Measurements from ENCODE around the gene DLX6.
"Not testable (repeated sequence)": the region's sequence is repeated elsewhere in the genome, so short reads cannot be mapped to it uniquely, and the experiment has no call there.

DLX6 gene

DNA sequence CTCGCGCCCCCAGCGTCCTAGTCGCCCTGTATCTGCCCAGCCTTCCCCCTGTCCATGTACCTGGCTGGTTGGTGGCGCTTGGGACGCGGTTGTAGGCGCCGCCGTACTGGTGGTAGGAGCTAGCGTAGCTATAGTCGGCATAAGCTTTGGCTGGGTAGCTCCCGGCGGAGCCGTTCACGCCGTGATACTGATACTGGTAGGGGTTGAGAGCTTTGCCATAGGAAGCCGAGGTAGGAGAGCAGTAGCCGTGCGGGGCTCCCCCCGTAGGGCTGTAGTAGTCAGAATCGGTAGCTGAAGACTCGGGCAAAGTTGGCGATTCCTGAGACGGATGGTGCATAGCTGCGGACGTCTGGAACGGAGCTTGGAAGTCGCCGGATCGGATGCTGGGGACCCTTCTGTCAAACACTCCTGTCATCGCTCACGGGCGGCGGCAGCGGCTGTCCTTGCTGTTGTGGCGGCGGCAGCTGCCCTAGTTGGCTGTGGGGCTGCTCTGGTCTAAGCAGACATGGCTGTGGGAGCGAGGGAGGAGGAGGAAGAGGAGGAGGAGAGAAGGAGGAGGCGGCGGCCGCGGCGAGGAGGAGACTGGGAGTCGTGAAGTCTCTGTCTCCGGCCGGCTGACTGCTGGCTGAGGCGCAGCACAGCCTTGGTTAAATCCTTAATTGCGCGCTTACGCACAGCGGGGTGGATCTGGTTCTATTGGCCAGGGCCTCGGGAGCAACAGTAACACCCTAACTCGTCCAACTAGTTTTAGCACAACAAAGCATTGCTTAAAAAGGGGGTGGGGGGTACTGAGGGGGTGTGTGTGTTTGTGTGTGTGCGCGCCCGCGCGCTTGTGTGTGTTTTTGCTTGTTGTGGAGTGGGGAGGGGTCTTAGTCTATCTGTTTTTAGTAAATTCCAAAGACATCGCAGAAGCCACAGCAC is 19.1 kb downstream of the DLX6 start, which contains the start of gene DLX5:
DLX5 (minus strand) TSS at position 623 of the 921 bp plus-strand sequence; CDS start at position 415, 208 bp downstream.
- no peak for DNase-seq

DNA sequence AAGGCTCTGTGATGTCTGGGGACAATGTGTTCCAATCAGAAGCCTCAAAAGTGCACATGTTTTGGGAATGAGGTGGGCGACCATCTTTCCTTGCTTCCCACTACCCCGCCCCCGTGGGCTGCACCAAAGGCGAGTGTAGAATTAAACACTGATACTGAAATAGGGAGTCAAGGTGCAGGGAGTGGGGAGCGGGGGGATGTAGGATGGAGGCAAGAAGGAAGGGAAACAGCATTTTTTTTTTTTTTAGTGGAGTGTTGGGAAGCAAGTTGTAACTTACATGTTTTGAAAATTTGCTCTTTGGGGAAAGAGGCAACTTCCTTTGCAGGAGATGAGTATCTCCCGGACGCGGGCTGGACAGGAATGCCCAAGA is 19.8 kb downstream of the DLX6 start:
- no peak for DNase-seq

DNA sequence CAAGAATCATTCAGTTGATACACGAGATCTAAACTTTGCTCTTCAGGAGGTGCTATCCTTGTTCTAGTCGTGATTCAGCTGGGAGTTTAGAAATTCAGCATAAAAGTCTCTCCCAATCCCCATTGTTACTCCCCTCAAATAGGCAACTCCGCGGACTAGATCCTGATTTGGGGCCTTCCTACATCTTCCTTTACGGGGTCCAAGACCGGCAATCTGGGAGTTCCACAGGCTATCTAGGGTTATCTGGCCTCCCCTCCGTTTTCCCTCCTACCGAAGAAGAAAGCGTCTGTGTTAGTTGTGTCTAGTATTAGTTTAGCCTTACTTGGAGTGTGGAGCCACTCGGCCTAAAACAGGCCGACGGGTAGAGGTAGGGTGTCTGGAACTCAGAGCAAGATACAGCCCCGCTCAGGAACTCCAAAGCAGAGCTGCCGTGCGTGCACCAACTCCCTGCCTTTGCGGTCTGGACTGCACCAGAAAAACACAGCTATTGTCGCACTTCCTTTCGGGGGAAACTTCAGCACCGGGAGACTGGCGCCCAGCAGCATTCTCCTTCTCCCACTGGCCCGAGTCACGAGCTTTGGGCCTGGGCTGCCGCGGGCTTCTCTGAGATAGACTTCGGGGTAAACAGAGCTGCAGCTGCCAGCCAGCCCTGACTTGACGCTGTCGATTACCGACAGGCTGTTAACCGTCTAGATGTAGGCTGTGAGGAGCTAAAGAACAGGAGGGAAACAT is 20.8 kb downstream of the DLX6 start:
- DNase-seq, result no peak

DNA sequence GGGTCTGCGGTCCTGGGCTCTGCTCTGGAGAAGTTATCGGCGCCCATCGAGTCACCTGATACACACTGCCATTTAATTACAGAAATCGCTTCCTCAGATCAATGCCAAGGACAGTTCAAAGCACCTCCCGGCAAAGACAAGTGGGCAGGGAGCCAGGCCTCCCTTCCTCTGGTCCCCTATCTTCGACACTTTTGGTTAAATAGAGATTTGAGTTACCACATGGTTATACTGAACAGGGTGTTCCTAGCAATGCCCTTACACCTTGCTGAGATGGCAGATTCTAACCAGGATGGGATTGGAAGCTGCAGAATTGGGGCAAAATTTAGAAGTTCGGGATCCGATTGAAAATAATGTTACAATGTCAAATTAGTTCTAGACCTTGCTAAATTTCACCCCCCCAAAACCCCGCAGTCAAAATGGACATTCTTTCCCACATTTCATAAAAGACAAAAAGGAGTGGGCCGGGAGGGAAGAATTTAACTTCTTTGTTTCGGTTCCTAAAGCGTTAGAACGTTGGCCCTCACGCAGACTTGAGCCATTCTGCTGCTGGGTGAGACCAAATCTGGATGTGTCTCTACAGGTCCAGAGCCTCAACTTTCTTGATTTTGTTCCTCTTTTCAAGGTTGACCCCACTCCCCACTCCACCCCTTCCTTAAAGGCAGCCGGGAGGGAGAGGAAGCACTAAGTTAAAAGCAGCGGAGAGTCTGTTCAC is 21.5 kb downstream of the DLX6 start:
- no peak for DNase-seq

DNA sequence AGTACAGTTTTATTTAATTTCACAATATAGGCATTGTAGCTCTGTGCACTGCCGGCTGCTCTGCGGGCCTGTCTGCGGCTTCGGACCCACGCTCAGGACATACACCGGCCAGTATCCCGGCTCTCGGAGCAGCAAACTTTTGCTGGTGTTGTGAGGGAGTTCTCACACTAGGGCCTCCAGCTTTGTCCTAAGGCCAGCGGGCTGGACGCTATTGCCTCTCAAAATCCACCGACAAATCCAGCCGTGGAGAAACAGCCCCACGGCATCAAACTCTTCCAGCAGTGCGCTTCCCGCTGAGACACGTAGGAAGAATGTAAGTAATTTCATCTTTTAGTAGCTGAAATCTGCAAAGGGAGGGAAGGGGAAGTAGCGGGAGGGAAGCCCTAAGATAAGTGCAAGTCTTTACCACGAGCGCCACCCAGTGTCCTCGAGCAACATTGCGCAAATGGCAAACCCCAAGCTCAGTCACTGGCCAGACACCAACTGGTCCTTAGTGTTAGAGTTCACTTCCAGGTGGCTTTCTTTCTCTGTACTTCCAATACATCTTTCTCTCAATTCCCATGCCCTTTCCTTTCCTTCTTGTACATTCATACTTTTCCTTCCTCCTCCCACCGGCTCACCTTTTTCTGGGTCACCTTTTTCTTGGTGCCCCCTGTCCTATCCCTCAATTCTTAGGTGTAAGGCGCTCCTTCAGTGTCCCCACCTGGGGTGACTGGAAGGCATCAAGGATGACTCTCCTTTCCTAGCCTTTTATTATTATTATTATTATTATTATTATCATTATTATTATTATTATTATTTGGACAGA is 22.3 kb downstream of the DLX6 start:
- peak; percentile 71 for DNase-seq

DNA sequence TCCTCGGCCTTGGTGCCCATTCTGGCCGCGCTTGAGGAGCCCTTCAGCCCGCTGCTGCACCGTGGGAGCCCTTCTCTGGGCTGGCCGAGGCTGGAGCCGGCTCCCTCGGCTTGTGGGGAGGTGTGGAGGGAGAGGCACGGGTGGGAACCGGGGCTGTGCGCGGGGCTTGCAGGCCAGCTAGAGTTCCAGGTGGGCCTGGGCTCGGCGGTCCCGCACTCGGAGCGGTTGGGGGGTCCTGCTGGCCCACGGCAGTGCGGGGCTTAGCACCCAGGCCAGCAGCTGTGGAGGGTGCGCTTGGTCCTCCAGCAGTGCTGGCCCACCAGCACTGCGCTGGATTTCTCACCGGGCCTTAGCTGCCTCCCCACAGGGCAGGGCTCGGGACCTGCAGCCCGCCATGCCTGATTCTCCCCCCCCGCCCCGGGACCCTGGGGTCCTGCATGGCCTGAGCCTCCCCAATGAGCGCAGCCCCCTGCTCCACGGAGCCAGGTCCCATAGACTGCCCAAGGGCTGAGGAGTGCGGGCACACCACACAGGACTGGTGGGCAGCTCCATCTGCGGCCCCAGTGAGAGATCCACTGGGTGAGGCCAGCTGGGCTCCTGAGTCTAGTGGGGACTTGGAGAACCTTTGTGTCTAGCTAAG is 29.0 kb downstream of the DLX6 start:
- not testable (repeated sequence) for DNase-seq

DNA sequence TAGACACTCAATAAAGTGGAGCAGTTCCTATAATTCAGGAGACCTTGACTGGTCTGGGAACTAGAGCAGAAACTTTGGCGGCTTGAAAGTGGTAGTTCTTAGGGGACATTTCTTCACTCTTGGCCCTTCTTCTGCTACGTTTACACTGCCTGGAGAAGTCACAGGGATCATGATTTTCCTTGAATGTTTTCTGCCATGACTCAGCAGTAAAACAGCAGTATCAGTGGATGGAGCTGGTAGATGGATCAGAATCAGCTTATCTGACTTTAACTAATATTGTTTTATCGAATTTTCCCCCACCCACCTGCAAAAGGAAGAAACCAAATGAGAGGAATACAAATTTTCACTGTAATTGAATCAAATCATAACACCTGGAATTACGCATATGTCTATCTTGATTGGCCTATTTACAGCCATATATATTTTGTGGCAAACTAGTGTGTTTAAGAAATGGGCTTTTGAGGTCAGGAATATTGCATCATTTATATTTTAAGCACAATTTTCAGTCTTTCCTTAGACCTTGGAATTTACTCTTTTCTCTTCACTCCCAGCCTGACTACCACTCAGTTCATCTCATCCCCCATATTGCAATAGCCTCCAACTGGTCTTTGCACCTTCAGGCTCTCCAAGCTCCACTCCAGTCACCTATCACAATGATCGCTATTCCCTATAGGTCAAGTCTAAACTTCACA is 34.2 kb downstream of the DLX6 start:
- DNase-seq, result no peak

DNA sequence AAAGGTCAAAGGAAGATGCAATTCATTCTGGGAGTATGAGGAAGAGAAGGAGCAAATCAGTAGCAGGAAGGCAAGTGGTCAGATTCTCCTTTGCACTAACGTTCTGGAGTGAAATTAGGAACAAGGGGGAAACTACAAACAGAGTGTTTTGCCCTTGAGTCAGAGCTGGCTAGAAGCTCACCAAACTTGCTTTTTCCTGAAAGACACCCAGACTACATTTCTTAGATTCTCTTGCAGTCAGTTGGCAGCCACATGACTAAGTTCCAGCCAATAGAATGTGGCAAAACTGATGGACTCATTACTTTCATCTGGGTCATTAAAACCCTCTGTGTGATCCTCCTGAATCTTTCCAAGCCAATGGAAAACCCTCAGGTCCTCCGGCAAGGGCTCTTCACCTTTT is 37.9 kb downstream of the DLX6 start:
- no peak for DNase-seq
